ENCODE results near the gene OR2B2.

GRCh38 chr6:27931209-27931608 lies 19.0 kb upstream of the OR2B2 start:
- TF ChIP-seq POLR2AphosphoS5 (IDR thresholded peaks at IDR 0.05; ENCODE audit: low read depth) (no peak), CTCF (IDR thresholded peaks at IDR 0.05; ENCODE audit: insufficient read depth, low read length) (no peak), GABPA (IDR thresholded peaks at IDR 0.05; ENCODE audit: low read depth) (no peak), REST (IDR thresholded peaks at IDR 0.05; ENCODE audit: insufficient replicate concordance, low read depth) (no peak), SPI1 (IDR thresholded peaks at IDR 0.05; ENCODE audit: borderline replicate concordance, low read depth) (no peak)
